Right renal pelvis (tissue), 4 donors: ENCODE measurements around the gene GRID1. TPM values are rescaled to one million over a fixed set of nuclear protein-coding genes. Genes with fewer than 3 reads are reported as not detected.
"Not testable (repeated sequence)": the region's sequence is repeated elsewhere in the genome, so short reads cannot be mapped to it uniquely, and the experiment has no call there.

Experiments used
- DNase-seq, 4 donors: peaks; one replicate each; pipeline ENCODE4 v3.0.0-alpha.2; 2013; ENCODE audit warnings: low read depth in 4 of 4, low spot score in 3 of 4, missing footprints in 1 of 4
- polyA plus RNA-seq, 4 donors: library from polyadenylated mRNA; unstranded; fragments of 120-200 nt; gene quantifications; one replicate each; pipeline ENCODE4 v1.2.1, GENCODE V29; 2013; ENCODE audit not compliant: insufficient read length in 4 of 4

The GRID1 gene
- polyA plus RNA-seq, 4 donors, result 1.5 to 2.3 (median 2.1) TPM

DNA sequence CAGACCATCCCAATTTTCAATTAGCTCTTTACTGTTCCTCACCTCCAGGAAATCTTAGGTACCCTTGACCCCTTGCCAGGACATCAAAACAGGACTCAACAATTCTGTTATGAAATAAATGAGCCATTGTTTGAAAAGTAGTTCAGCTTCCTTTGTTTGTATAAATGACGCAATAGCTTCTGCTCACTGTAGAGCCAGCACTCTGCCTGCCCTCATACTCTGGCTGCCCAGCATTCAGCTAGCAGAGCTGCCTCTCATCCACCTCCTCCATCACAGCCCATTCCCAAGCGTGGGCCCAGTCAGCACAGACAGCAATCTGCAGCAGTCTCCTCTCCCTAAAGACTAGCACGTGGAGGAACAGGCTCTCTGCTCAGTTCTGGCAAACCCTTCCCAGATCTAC, 478.6 kb downstream of the GRID1 start:
- DNase-seq, result no peak

DNA sequence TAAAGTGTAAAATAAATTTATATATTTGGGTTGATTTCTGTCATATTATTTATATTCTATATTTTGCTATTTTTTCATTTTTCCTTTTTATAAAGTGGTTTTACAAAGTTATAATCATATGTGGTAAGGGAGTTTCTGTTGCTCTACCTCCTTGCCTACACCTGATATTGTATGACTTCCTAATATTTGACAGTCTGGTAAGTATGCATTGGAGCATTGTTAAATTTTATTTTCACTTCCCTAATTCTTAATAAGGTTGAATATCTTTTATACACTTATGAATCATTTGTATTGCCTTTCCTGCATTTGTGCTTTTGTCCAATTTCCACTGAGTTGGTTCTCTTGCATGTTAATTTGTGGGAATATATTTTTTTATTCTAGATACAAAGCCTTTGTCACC, 492.4 kb downstream of the GRID1 start:
- no peak for DNase-seq

DNA sequence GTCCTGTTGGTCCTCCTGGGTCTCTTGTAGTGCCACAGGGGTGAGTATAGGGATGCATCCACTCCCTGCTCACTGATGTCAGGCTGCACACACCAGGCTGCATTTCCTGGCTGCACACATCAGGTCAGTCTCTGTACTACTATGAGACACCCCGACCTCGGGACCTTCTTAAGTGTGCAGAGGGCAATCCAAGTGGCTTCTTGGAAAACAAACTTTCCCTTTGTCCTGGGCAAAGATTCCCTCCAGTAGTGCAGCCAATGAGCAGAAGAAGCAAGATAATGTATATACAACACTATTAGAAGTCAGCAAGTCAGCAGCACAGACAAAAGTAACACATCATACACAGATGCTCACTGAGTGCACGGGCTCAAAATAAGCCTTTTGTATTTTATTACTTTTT, 493.5 kb downstream of the GRID1 start:
- DNase-seq, result no peak

GRCh38 chr10:85868627-85869499, 497.7 kb downstream of the GRID1 start:
- DNase-seq, result no peak

DNA sequence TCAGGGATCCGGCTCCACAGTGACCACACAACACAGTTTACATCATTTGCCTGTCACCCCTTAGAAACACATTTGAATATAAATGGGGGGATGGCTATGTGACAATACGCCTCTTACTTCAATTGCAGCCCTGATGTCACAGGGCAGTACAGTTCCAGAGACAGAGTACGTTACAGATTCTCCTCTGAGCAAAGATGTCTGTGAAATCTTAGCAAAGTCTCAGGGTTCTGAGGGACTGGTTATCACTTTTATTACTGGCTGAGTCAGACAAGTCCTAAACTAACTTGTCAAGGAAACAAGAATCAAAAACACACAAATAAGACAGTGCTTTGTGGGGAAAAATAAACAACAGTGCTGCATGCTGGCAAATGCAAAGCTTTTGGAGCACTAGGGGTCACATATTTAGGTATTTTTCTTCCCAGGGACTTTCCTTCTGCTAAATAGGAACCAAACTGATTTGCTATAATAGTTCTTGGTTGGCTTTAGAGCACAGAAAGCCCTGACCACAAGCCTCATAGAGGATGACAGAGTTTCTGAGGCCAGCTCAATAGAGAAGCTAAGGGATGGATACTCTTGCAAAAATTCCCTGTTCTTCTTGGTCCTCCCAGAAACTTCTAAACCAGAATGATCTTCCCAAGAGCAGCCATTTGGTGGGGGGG, 501.6 kb downstream of the GRID1 start:
- DNase-seq, result no peak

DNA sequence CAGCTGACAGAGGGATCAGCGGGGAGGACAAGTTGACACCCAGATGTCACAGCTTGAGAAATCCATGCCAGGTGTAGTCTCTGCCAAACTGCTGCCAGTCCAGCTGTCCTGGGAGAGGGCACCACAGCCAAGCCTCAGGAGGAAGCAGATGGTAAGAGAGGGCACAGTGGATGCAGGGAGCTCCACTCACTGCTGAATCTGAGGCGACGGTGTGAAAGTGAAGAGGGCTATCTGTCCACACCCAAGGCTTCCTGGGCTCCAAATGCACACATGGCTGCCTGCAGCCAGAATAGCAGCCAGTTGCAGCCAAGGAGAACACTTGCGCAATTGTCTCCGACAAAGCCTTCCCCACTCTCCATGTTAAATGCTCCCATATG, 502.4 kb downstream of the GRID1 start:
- no peak for DNase-seq

DNA sequence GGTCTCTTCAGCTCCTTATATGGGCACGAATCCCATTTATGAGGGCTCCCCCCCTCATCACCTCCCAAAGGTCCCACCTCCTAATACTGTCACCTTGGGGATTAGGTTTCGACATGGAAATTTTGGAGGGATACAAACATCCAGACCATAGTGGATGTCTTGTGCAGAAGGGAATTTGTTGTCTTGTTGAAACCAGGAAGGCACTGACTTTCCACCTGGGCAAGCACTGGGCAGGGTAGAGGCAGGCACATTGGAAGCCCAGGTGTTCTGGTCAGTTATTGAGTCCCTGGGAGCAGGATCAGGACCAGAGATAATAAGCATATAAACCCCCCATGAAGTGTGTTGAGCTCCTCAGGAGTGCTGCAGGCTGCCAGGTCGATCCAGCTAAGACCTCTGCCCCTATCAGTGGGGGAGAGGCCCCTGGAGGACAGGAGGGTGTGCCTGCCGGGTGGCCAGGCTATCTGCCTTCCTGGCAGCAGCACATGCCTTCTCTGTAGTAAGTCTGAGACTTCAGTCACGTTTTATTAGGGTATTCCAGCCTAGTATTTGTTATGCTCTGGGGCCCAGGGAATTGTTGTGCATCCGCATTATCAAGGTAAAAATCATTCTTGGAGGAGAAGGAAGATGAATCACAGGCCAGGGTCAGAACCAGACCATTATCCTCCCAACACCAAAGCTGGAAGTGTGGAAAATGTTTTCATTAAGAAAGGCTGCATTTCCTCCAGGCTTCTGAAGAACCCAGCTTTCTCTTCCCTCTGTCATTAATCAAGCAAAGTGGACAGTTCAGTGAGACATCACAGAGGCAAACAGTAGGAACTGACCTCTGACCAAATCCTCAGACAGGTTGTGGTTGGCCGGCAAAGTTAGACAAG, 503.1 kb downstream of the GRID1 start:
- DNase-seq, result no peak

DNA sequence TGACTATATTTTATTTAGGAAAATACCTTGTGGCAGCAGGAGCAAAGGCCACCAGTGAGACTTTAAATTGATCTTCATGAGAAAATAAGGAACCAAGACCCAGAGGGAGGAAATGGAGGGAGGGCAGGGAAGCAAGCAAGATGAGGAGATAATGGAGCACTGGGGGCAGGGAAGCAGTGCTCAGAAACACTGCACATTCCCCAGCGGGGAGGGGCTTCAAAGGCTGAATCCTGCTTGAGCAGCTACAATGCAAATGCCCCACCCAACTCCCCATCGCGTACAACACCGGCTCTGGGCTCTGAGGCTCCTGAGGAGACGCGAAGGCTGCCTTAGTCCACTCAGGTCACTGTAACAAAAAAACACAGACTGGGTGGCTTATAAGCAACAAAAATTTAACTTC, 503.8 kb downstream of the GRID1 start:
- DNase-seq, result no peak

DNA sequence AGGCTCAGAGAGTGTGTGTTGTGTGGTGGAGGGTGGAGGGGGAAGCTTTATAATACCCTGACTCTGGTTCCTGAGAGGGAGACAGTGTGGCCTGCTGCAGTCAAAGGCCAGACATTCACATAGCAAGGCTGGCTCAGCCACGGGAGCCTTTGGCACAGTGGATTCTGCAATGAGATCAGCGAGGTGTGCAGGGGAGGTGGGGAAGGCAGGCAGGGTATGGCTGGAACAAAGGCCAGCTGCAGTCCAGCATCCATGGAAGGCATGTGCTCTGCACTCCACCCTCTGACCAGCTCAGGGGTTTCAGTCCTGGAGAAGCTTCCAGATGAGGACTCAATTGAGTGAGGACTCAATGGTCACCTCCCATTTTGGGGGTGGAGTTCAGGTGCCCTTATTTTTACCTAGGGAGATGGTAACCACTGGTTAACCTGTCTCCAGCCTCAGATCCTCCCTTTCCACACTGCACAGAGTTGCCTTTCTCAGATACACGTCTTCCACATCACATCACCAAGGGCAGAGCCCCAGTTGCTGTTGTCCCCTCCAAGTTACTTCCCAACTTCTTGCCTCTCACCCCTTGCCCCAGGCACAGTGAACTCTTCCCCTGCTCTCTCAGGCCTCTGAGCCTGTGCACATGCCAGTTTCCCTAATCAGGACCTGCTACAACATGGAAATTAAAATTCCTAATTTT, 504.9 kb downstream of the GRID1 start:
- DNase-seq, result no peak

DNA sequence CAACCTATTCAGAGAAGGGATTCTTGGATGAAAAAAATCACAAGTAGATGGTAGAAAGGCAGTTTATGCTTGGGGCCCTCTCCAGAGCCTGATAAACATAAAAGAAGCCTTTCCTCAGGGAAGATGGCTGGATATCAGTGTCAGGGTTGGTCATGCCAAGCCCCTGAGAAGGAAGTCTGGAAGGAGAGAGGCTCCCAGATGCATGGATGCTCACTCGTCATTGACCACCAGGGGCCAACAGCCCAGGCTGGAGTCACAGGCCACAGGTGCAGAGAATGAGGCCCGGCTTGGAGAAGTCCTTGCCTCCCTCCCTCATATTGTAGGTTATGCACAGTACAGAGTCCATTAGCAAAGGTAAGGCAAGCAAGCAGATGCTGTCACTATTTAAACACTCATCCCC, 506.7 kb downstream of the GRID1 start:
- DNase-seq, result no peak

- no peak for DNase-seq
Observed at GRCh38 chr10:85858776-85859515, 507.6 kb downstream of the GRID1 start.

DNA sequence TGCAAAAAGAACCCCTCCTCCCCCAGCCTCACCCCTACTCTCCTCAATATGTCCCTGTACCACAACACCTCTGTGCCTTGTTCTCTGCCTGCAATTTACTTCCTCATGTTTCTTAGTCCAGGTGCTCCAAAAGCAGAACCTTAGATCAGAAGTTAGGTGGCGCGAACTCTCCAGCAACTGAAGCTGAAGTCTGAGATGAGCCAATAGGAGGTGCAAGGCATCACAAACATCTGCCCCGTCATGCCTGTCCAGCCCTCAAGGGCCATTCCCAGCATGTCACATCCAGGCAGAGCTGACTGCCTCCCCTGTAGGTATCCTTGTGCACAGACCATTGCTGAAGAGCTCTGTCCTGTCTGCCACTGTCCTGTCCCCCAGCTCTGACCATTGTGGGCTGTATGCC, 508.8 kb downstream of the GRID1 start:
- DNase-seq, result no peak

DNA sequence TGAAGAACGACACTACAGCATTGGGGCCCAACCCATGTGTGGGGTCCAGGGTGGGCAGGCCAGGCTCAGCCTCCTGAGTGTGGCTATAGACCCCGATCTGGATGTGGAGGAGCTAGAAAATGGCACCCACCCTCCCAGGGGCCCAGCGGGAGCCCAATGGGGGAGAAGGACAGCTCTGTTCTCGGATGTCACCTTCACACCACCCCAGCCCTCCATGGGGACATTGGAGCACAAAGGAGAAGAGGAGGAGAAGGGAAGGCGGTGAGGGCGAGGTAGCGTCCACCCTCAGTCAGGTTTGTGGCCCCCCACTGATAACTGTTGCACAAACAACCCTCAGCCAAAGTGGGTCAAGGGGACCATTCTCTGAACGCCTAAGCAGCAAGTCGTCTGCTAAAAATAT, 509.3 kb downstream of the GRID1 start:
- no peak for DNase-seq

GRCh38 chr10:85851934-85852333, 514.7 kb downstream of the GRID1 start:
- no peak for DNase-seq

DNA sequence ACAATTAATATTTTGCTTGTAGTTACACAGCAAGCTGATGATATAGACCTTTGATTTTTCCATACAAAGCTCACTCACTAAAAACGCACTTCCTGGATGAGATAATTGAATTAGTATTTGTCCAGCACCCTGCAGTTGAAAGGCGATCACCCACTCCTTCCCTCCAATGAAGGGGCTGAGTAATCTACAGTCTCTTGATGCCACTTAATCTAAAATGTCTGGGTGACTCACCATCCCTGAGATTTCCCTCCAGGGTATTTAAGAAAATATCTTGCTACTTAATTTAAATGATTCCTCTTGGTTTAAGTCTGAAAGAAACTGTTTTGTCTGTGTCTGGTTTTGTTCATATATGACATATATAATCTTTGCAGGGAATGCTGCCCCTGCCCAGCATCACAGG, 515.3 kb downstream of the GRID1 start:
- DNase-seq, result no peak

- no peak for DNase-seq
Observed at GRCh38 chr10:85850736-85851135, 515.9 kb downstream of the GRID1 start.

GRCh38 chr10:85849315-85849714, 517.3 kb downstream of the GRID1 start:
- DNase-seq, result no peak

- DNase-seq, result no peak
Observed at GRCh38 chr10:85848756-85849155, 517.8 kb downstream of the GRID1 start.

DNA sequence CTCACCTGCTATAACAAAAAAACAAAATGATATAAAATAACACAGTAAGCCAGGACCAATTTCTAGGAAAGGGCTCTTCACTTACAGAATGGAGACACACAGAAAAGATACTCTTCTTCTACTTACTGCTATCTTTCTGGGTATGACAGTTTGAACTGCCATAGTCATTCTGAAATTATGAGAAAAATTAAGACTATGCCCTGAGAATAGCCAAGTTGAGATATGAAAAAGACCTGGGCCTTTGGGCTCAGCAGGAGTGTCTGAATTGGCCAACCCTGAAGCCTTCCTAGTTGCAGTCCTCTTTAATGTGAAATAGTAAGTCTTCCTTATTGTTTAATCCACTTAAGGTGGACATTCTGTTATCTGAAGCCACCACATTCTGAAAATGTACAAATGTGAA, 519.5 kb downstream of the GRID1 start:
- no peak for DNase-seq

DNA sequence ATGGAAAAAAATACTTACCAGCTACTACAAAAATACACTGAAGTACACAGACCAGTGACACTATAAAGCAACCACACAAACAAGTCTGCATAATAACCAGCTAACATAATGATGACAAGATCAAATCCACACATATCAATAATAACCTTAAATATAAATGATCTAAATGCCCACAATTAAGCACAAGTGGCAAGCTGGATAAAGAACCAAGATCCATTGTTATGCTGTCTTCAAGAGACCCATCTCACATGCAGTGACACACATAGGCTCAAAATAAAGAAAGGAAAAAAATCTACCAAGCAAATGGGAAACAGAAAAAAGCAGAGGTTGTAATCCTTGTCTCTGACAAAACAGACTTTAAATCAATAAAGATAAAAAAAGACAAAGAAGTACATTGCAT, 527.9 kb downstream of the GRID1 start:
- DNase-seq, result not testable (repeated sequence)
